Left ventricle myocardium superior (tissue), 1 donor: ENCODE measurements around the gene CRNKL1. TPM values are rescaled to one million over a fixed set of nuclear protein-coding genes. Genes with fewer than 3 reads are reported as not detected.
A peak's percentile ranks its signal among the peaks of the same experiment; 100 is the strongest.
"Not testable (repeated sequence)": the region's sequence is repeated elsewhere in the genome, so short reads cannot be mapped to it uniquely, and the experiment has no call there.

ENCODE experiments used
- ATAC-seq: fragments of 200-7000 bp; cut with Tn5 transposase; one replicate; pipeline ENCODE4 v1.9.1; 2020; ENCODE audit warnings: mild to moderate bottlenecking, moderate library complexity
- DNase-seq: peaks from one replicate; pipeline ENCODE4 v3.0.0-alpha.2; 2020
- intact Hi-C: fragments of 100-400 bp; cut with micrococcal nuclease; formaldehyde crosslinking; loops from one replicate; pipeline ENCODE4 v1.11.0; 2022
- total RNA-seq: library from RNA; stranded (reverse); fragmentation: NEBNext Ultra II Directional; extraction: Animal tissue kit (Norgen Biotek cat#: 25700); gene quantifications from one replicate; pipeline ENCODE4 v1.2.1, GENCODE V29; 2021
- donor health status: DM: no; HTN: yes; CAD: no; lungs with severe emphysema.

The CRNKL1 gene
- total RNA-seq, 1 donor from 2014 or later: 17.6 TPM

GRCh38 chr20:20017001-20017843 is 35.0 kb downstream of the CRNKL1 start, which contains the start of gene NAA20:
TSS of gene NAA20 (plus strand) at chr20:20017362. CDS start at chr20:20017397, 35 bp downstream.
- peak; percentile 99 for ATAC-seq
- DNase-seq: peak; percentile 96
- intact Hi-C loops: no loop called here

DNA sequence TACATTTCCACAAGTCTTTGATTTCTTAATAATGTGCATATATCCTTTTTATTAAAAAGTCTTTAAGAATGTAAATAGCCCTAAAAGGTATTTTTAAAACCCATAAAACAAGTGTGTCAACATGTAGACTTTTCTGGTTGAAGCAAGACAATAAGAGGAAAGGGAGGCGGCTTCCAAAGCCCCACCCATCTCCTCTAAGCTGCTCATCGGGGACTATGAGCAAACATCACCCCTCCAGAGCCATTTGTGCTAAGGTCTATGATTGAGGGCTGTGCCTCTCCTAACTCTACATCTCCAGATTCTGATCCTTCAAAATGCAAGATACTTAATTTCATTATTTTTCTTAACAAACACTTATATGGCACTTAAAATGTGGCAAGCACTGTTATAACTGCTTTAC is 37.6 kb downstream of the CRNKL1 start:
- ATAC-seq (no peak), DNase-seq (no peak)
- intact Hi-C loops: no loop called here

DNA sequence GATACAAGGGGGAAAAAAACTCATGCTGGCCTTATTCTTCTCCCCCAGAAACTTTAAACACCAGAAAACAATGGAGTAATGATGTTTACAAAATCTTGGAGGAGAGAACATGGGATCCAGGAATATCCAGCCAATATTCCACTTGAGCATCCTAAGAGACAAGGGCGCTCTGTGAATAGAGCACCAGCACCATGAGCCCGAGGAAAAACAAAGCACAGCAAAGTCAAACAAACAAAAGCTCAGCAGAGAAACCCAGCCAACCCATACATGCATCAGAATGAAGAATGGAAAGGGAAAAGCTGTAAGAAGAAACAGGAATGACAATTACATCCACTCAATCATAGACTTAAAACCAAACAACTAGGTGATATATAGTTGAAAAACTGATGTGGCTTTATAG is 39.7 kb downstream of the CRNKL1 start:
- no peak for ATAC-seq
- intact Hi-C loops: no loop called here
- DNase-seq: no peak

- intact Hi-C loops: no loop called here
- DNase-seq: no peak
- peak; percentile 56 for ATAC-seq
Observed at GRCh38 chr20:20010639-20011500, 41.4 kb downstream of the CRNKL1 start.

DNA sequence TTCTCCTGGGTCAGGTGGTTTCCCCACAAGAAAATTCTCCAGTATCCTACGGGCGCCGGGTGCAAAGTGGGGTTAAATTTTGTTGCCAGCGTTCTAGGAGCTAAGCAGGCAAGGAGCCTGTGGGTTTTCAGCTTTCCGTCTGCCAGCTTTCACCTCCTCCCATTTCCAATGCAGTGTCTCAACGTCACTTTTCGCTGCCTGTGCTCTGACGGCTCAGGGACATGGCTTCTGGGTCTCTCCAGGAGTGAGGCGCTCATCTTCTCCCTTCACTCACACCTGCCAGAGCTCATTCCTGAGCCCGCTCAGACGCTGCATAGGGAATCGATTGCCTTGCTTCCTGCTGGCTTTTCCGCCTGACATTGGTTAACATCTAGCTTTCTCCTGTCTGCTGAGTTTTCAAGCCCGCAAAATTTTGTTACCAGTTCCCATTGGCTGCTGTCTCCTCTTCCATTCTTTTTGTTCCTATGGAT is 42.4 kb downstream of the CRNKL1 start:
- intact Hi-C loops: no loop called here
- no peak for DNase-seq
- no peak for ATAC-seq

DNA sequence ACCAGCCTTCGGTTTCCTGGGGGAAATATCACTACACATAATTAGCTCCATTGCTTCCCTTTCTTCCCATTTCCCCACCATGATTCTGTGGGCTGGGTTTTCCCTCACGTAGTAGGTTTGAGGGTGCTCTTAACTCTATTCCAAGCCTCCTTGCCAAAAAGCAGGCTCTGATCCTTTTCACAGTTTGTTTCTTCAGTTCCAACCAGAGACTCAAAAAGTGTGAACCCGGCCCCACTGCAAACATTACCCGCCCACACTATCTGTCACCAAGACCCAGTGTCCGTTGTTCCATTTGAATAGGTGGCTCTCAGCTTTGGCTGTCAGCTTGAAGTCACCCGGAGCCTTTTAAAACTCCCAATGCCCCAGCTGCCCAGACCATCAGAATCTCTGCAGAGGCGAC is 46.9 kb downstream of the CRNKL1 start:
- intact Hi-C loops: no loop called here
- DNase-seq (no peak), ATAC-seq (no peak)

- intact Hi-C loops, ATAC-seq, DNase-seq: not testable (repeated sequence)
Observed at GRCh38 chr20:20003955-20004322, 48.3 kb downstream of the CRNKL1 start.

- DNase-seq: no peak
- intact Hi-C loops: no loop called here
Observed at GRCh38 chr20:20003031-20003954, 49.0 kb downstream of the CRNKL1 start.

GRCh38 chr20:20002101-20002998 is 49.9 kb downstream of the CRNKL1 start:
- ATAC-seq (peak; percentile 51), DNase-seq (no peak)
- intact Hi-C loops: no loop called here

More at GRCh38 chr20:20003031-20003954, 49.0 kb downstream of the CRNKL1 start:
- ATAC-seq: peak; percentile 70

DNA sequence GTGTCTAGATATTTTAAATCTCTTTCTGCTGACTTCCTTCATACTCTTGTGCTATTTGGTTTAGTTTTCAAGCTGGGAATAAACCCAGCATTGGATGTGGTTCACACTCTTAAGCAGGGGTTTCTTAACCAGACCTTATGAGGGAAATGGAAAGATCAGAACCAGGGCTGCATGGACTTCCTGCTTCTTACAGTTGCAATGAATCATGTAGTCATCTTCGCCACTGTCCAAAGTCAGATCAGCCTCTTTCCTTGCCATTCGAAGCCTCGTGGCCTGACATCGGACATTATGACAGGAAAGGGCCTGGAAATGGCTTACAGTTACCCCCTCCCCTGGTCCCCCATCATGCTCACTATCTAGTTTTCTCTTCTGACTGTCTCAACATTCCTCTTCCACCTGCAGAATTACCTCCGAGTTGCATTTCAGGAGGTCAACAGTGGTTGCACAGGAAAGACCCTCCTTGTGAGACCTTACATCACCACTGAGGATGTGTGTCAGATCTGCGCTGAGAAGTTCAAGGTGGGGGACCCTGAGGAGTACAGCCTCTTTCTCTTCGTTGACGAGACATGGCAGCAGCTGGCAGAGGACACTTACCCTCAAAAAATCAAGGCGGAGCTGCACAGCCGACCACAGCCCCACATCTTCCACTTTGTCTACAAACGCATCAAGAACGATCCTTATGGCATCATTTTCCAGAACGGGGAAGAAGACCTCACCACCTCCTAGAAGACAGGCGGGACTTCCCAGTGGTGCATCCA is 51.9 kb downstream of the CRNKL1 start:
- DNase-seq: no peak
- intact Hi-C loops: no loop called here

GRCh38 chr20:19998990-19999705 is 53.1 kb downstream of the CRNKL1 start:
- no peak for DNase-seq
- ATAC-seq: no peak
- intact Hi-C loops: loop anchor here (5.0 to 10.0 kb wide), 2 partner anchors 54 to 212 kb away; no protein-coding TSS in a partner anchor

More for the DNA sequence above, 51.9 kb downstream of the CRNKL1 start:
- ATAC-seq: no peak

GRCh38 chr20:19996917-19997316 is 55.3 kb downstream of the CRNKL1 start:
- DNase-seq: no peak
- no peak for ATAC-seq
- intact Hi-C loops: loop anchor here (5.0 to 10.0 kb wide), 2 partner anchors 52 to 210 kb away; no protein-coding TSS in a partner anchor

DNA sequence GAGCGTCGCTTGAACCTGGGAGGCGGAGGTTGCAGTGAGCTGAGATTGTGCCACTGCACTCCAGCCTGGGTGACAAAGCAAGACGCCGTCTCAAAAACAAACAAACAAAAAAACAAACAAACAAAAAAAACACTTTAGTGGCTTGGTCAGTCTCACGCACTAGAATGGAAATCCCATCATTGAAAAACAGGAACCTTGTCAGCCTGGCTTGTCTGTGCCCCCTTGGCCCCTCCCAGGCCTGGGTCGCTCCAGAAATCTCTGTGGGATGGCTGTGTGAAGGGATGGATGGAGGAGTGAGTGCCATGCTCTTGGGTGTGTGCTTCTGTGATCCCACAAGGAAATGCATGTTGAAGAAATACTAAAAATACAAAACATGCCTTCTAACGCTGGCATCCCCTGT is 56.0 kb downstream of the CRNKL1 start:
- no peak for ATAC-seq
- intact Hi-C loops: loop anchor here (5.0 to 10.0 kb wide), 2 partner anchors 51 to 209 kb away; no protein-coding TSS in a partner anchor
- DNase-seq: no peak

DNA sequence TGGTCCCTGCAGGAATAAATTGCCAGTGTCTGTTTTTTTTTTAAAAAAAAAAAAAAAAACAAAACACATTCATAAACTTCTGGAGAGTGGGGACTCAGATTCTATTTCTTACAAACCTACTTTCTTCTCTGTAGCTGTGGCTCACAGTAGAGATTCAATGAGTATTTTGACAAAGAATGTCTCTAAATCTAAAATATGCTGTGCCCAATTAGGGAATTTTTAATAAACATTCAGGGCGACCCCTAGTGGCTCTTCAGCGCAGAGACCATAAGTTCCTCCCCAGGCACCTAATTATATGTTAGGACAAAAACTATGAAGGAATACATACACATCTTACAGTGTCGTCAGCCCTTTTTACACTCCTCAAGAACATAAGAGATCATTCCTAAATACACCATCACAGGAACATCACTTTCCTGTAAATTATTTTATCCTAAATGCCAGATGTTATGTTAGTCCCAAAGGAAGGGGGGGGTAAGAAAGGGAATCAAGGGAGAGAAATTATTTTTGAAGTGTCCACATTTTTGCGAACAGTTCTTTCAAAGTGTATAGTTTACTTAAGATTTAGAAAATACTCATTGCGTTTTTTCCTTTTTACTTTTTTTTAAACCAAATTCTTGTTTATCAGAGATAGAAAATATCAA is 56.9 kb downstream of the CRNKL1 start:
- DNase-seq (no peak), ATAC-seq (peak; percentile 35)
- intact Hi-C loops: loop anchor here (5.0 to 10.0 kb wide), 2 partner anchors 51 to 208 kb away; no protein-coding TSS in a partner anchor

DNA sequence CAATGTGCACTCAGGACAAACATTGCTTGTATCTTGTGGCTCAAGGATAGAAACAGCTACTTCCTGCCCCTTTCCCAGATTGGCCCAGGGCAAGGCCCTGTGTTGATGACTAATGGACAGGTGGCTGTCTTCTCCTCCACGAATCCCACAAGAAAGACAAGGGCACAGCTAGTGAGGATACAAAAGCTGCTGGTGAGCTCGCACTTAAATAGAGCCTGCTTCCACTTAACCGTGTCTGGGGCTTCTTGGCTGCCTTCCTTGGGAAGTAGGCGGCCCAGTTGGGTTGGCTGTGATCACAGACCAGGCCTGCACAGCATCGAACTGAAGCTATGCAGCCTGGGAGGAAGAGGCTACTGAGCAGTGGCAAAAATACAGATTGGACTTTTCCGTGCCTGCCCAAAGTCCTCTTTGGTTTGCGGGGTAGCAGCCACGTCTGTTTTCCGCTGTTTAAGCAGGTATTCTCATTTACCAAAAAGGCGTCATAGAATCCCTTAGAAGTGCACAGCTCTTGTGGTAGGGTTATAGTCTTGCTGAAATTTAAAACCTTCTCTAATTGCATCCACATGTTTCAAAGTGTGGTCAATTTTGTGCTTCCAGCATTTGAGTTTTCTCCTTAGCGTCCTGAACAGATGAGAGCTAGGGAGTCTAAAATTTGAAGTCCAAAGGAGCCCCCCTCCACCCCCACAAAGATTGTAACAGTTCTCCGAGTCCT is 58.2 kb downstream of the CRNKL1 start:
- ATAC-seq (peak; percentile 86), DNase-seq (peak; percentile 64)
- intact Hi-C loops: loop anchor here (10.0 kb wide), 1 partner anchor 49 kb away; no protein-coding TSS in a partner anchor
